ENCODE results near the gene CLASP2. TPM values are rescaled to one million over a fixed set of nuclear protein-coding genes. Genes with fewer than 3 reads are reported as not detected.

The CLASP2 gene
- polyA plus RNA-seq, 1 donor (not counting 4 experiments of a cell fraction or from before 2014, with no cell fraction given) = 49.5 TPM

DNA sequence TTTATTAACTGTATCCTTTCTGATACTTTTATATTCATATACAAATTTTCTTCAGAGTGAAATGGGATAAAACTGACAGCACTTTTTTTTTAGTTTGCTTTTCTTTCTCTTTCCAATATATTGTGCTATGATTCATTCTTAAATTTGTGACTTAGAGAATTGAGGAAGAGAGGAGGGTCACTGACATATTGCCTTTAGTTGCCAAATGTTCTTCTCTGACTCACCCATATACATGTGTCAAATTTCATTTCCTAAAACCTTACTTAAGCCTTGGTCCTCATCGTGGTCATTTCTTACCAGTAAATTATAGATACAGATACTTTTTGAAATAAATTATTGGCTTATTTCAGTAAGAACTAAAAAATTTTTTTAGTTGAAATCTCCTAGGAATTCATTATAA is 53.9 kb downstream of the CLASP2 start:
- peaks cover 2% of the 10 kb centered on the region for H3K9me1 ChIP-seq (ENCODE audit: control insufficient read depth, extremely low read depth, insufficient read depth, low read length)
- no peak overlapping the region for H2AFZ ChIP-seq (ENCODE audit: control insufficient read depth, low read length)
- no peaks in the 10 kb centered on the region for H3K36me3 ChIP-seq (ENCODE audit: control insufficient read depth in 2 of 2, extremely low read depth in 1 of 2, insufficient read depth in 2 of 2, low read length in 2 of 2)
- no peak overlapping the region for H3K9ac ChIP-seq (ENCODE audit: control insufficient read depth, extremely low read depth, insufficient read depth, low read length)
- H3K79me2 ChIP-seq (ENCODE audit: control insufficient read depth, insufficient read depth, low read length) = peaks cover 2% of the 10 kb centered on the region
- dilution Hi-C loops (cut with MboI; ENCODE audit: extremely low pct_ligation_motif_present, low sequenced_read_pairs) = no loop called here
- TF ChIP-seq, protein P1, sequence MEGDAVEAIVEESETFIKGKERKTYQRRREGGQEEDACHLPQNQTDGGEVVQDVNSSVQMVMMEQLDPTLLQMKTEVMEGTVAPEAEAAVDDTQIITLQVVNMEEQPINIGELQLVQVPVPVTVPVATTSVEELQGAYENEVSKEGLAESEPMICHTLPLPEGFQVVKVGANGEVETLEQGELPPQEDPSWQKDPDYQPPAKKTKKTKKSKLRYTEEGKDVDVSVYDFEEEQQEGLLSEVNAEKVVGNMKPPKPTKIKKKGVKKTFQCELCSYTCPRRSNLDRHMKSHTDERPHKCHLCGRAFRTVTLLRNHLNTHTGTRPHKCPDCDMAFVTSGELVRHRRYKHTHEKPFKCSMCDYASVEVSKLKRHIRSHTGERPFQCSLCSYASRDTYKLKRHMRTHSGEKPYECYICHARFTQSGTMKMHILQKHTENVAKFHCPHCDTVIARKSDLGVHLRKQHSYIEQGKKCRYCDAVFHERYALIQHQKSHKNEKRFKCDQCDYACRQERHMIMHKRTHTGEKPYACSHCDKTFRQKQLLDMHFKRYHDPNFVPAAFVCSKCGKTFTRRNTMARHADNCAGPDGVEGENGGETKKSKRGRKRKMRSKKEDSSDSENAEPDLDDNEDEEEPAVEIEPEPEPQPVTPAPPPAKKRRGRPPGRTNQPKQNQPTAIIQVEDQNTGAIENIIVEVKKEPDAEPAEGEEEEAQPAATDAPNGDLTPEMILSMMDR (optimal IDR thresholded peaks at IDR 0.05 in 1 of 3, IDR thresholded peaks at IDR 0.05 in 1 of 3, conservative IDR thresholded peaks at IDR 0.05 in 1 of 3; ENCODE audit: extremely low read depth in 1 of 3, insufficient read depth in 2 of 3, low read length in 3 of 3) = no peak
- no peak for TF ChIP-seq EZH2 (IDR thresholded peaks at IDR 0.05; ENCODE audit: low read length)
- no peaks in the 10 kb centered on the region for H3K9me3 ChIP-seq (ENCODE audit: control insufficient read depth, low read depth, low read length)
- no peaks in the 10 kb centered on the region for H4K20me1 ChIP-seq (ENCODE audit: control insufficient read depth, extremely low read depth, insufficient read depth, low read length)
- H3K4me2 ChIP-seq (ENCODE audit: control insufficient read depth, extremely low read depth, insufficient read depth, low read depth, low read length) = no peak overlapping the region
- FAIRE-seq = no peak
- DNase-seq (ENCODE audit: low read depth, low spot score) = no peak
- no peaks in the 10 kb centered on the region for H3K27me3 ChIP-seq (ENCODE audit: control insufficient read depth, extremely low read depth, insufficient read depth, low read length)
- peaks cover 34% of the 10 kb centered on the region for H3K4me1 ChIP-seq (ENCODE audit: control insufficient read depth, extremely low read depth, insufficient read depth, low read length)
- H3K27ac ChIP-seq (ENCODE audit: control insufficient read depth, insufficient read depth, low read length) = peak overlapping the region; percentile 42
- no peak overlapping the region for H3K4me3 ChIP-seq (ENCODE audit: control insufficient read depth in 2 of 3, extremely low read depth in 1 of 3, insufficient read depth in 2 of 3, low read depth in 1 of 3, low read length in 3 of 3)

DNA sequence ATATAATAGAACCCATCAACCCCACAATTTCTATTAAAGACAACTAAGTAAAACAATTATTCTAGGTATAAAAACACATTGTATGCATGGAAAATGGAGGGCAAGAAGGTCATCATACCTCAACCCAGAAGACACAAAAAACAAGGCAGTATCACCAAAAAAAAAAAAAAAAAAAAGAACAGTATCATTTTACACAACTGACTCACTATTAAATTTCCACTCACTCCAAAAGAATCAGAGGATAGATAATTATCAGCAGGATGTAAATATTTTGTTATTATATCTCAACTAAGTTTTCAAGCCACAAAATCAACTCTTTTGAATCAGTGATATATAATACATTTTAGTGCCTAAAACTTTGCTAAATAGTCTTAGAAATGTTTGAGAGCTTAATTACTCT is 55.0 kb downstream of the CLASP2 start:
- TF ChIP-seq EZH2 (IDR thresholded peaks at IDR 0.05; ENCODE audit: low read length) = no peak
- TF ChIP-seq, protein P1 (optimal IDR thresholded peaks at IDR 0.05 in 1 of 3, IDR thresholded peaks at IDR 0.05 in 1 of 3, conservative IDR thresholded peaks at IDR 0.05 in 1 of 3; ENCODE audit: extremely low read depth in 1 of 3, insufficient read depth in 2 of 3, low read length in 3 of 3) = no peak
- dilution Hi-C loops (cut with MboI; ENCODE audit: extremely low pct_ligation_motif_present, low sequenced_read_pairs) = no loop called here
- no peak overlapping the region for H2AFZ ChIP-seq (ENCODE audit: control insufficient read depth, low read length)
- H3K4me3 ChIP-seq (ENCODE audit: control insufficient read depth in 2 of 3, extremely low read depth in 1 of 3, insufficient read depth in 2 of 3, low read depth in 1 of 3, low read length in 3 of 3) = no peak overlapping the region
- no peak overlapping the region for H3K9ac ChIP-seq (ENCODE audit: control insufficient read depth, extremely low read depth, insufficient read depth, low read length)
- DNase-seq (ENCODE audit: low read depth, low spot score) (no peak), FAIRE-seq (no peak)
- peaks cover 41% of the 10 kb centered on the region for H3K4me1 ChIP-seq (ENCODE audit: control insufficient read depth, extremely low read depth, insufficient read depth, low read length)
- no peaks in the 10 kb centered on the region for H3K27me3 ChIP-seq (ENCODE audit: control insufficient read depth, extremely low read depth, insufficient read depth, low read length)
- H3K79me2 ChIP-seq (ENCODE audit: control insufficient read depth, insufficient read depth, low read length) = peaks cover 9% of the 10 kb centered on the region
- no peak overlapping the region for H3K4me2 ChIP-seq (ENCODE audit: control insufficient read depth, extremely low read depth, insufficient read depth, low read depth, low read length)
- H3K27ac ChIP-seq (ENCODE audit: control insufficient read depth, insufficient read depth, low read length) = no peak overlapping the region
- H3K9me3 ChIP-seq (ENCODE audit: control insufficient read depth, low read depth, low read length) = no peaks in the 10 kb centered on the region
- H4K20me1 ChIP-seq (ENCODE audit: control insufficient read depth, extremely low read depth, insufficient read depth, low read length) = peaks cover 3% of the 10 kb centered on the region
- H3K36me3 ChIP-seq (ENCODE audit: control insufficient read depth in 2 of 2, extremely low read depth in 1 of 2, insufficient read depth in 2 of 2, low read length in 2 of 2) = no peaks in the 10 kb centered on the region
- no peaks in the 10 kb centered on the region for H3K9me1 ChIP-seq (ENCODE audit: control insufficient read depth, extremely low read depth, insufficient read depth, low read length)

Measured in keratinocyte (primary cell).